SK-N-MC (cell line): ENCODE data around the gene FBXL22.

ENCODE experiments used
- FOXP2 ChIP-seq: optimal IDR thresholded peaks from 2 replicates; pipeline ENCODE3; 2011; ENCODE audit warnings: mild to moderate bottlenecking, moderate library complexity; ENCODE audit not compliant: insufficient read depth; ENCODE audit errors: extremely low read length, control extremely low read depth
- POLR2AphosphoS5 ChIP-seq: IDR thresholded peaks from 2 replicates; pipeline ENCODE4 v1.6.1; 2012; ENCODE audit warnings: mild to moderate bottlenecking, low read depth, low read length, borderline replicate concordance

DNA sequence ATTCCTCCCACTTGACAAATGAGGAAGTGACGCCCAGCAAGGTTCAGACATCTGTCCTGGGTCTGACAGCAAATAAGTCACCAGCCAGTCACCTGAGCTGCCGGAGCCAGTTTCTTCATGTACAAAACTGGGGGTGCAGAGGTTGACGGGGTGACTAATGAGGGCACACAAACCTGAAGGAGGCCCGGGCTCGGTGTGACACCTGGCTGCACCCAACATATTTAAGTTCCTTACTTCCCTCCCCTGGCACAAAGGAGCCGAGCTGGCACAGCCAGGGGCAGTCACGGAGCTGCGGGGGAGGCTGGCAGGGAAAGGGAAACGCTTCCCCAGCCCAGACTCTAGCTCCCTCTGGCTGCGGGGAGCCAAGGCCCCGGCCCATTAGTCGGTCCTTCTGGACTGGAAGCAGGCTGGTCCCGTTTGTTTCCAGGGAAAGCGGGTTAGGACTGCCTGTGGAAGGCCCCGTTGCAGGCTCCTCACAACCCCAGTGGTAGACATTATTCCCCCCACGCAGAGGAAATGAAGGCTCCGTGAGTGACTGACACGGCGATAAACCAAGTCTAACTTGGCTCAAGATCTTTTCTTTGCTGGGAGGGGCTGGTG, 2.3 kb downstream of the FBXL22 start:
- TF ChIP-seq POLR2AphosphoS5 (no peak), FOXP2 (no peak)
